A204.1 (cell line): ENCODE data around the gene DMTF1.
"Not testable (repeated sequence)": the region's sequence is repeated elsewhere in the genome, so short reads cannot be mapped to it uniquely, and the experiment has no call there.

Source experiments
- FAIRE-seq: peaks from 2 replicates; lab custom pipeline; 2012; peaks lifted over from hg19 to GRCh38; lab: Jason Lieb, UNC

The DMTF1 gene

DNA sequence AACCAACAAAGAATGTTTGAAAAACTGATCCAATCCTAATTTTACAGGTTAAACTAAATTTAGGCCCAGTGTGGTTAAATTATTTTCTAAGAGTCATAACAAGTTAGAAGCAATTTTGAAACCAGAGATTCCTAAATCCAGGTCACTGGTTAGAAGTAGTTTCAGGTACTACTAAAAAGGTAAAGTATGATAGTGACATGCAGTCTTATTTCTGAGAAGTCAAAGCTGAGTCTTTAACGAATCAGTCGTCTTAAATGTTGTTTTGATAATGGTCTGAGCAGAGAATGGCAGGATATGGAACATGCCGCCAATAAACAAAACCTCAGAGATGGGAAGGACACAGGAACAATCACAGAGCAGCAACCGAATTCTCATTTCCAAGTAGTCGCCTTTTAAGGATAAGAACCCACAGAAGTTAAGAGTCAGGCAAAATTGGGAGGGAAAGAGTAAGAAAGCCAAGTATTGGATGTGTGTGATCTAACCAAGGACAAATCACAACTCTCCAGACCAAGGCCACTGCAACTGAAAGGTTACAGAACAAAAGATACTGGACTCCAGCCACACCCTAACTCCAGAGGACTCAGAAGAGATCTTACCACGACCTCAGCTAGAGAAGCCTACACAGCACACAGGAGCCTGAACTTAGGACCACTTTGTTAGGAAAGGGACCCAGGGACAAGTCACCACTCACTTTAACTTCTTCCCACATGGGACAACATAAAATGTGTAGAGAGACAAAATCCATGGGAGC is 47.6 kb downstream of the DMTF1 start:
- FAIRE-seq, result no peak

DNA sequence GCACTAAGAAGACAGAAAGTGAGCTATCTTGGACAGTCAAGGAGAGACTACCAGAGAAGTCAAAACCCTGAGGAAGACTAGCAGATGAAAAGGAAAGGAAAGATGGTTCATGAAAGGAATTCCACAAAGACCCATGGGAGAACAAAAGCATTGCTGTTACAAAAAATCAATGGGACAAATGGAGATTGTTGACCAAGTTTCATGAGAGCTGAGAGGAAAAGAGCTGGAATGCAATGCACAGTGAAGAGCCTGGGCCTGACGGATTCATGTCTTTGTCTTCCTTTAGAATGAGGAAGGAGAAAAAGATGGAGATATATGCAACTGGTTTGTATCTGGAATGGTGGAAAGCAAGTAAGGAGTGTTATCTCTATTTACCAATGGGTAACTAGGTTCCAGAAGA is 50.0 kb downstream of the DMTF1 start:
- FAIRE-seq, result no peak

DNA sequence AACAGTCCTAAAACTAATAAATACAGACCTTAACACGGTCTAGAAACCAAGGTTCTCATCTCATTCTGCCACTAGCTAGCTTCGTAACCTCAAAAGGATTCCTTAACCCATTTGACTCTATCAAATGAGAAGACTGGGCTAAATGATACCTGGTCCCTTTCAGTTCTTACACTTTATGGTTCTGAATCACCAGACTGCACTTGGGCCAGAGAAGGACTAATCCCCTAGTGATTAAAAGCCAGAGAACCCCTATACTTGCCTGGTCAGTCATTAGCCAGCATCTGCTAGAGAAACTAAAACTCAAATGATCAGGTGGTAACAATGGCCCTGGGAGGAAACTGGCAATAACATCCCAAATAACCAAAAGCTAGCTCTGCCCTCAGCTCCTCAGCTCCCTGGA is 50.5 kb downstream of the DMTF1 start:
- FAIRE-seq, result no peak

DNA sequence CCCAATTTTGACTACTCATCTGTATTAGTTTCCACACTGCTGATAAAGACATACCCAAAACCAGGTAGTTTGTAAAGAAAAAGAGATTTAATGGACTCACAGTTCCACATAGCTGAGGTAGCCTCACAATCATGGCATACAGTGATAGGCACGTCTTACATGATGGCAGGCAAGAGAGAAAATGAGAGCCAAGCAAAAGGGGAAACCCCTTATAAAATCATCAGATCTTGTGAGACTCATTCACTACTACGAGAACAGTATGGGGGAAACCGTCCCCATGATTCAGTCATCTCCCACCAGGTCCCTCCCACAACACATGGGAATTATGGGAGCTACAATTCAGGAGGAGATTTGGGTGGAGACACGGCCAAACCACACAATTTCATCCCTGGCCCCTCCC is 51.7 kb downstream of the DMTF1 start:
- not testable (repeated sequence) for FAIRE-seq

DNA sequence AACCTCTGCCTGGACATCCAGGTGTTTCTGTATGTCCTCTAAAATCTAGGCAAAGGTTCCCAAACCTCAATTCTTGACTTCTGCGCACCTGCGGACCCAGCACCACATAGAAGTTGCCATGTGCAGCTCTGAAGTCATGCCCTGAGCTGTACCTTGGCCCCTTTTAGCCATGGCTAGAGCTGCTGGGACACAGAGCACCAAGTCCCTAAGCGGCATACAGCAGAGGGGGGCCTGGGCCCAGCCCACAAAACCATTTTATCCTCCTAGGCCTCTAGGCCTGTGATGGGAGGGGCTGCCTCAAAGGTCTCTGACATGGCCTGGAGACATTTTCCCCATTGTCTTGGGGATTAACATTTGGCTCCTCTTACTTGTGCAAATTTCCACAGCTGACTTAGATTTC is 52.7 kb downstream of the DMTF1 start:
- no peak for FAIRE-seq

DNA sequence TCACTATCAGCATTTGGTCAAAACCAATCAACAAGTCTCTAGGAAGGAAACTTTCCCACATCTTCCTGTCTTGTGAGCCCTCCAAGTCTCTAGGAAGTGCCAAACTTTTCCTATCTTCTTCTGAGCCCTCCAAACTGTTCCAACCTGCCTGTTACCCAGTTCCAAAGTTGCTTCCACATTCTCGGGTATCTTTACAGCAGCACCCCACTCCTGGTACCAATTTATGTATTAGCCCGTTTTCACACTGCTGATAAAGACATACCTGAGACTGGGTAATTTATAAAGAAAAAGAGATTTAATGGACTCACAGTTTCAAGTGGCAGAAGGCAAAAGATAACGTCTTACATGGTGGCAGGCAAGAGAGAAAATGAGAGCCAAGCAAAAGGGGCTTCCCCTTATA is 53.4 kb downstream of the DMTF1 start:
- not testable (repeated sequence) for FAIRE-seq

DNA sequence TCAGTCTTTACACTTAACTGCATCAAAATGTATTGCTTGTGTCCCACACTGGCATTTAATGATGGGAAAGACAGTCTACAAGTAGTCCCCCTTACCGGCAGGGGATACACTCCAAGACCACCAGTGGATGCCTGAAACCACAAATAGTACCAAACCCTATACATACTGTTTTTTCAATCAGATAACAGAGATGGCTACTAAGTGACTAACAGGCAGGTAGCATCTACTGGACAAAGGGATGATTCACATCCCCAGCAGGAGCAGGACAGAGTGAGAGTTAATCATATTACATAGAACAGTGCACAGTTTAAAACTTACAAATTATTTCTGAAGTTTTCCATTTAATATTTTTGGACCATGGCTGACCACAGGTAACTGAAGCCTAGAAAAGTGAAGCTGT is 54.1 kb downstream of the DMTF1 start:
- FAIRE-seq, result no peak

DNA sequence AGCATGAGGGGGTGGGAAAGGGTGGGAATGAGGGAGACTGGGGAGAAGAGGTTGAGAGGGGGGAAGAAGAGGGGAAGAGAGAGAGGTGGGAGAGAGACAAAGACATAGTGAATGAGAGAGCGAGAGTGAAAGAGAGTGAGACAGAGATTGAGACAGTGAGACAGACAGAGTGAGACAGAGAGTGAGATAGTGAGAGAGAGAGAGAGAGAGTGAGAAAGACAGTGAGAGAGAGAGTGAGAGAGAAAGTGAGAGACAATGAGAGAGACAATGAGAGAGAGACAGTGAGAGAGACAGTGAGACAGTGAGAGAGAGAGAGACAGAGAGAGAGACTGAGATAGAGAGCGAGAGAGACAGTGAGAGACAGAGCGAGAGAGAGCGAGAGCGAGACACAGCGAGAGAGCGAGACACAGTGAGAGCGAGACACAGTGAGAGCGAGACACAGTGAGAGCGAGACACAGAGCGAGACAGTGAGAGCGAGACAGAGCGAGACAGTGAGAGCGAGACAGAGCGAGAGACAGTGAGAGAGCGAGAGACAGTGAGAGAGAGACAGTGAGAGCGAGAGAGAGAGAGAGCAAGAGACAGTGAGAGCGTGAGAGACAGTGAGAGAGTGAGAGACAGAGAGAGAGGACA is 57.2 kb downstream of the DMTF1 start:
- no peak for FAIRE-seq

DNA sequence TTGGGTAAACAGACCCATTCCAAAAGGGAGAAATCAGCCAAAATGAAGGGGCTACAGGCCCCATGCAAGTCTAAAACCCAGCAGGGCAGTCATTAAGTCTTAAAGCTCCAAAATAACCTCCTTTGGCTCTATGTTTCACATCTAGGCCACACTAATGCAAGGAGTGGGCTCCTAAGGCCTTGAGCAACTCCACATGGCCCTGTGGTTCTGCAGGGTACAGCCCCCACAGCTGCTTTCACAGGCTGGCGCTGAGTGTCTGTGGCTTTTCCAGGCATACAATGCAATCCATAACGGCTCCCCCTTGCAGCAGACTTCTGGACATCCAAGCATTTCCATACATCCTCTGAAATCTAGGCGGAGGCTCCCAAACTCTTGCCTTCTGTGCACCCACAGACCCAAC is 58.3 kb downstream of the DMTF1 start:
- no peak for FAIRE-seq

DNA sequence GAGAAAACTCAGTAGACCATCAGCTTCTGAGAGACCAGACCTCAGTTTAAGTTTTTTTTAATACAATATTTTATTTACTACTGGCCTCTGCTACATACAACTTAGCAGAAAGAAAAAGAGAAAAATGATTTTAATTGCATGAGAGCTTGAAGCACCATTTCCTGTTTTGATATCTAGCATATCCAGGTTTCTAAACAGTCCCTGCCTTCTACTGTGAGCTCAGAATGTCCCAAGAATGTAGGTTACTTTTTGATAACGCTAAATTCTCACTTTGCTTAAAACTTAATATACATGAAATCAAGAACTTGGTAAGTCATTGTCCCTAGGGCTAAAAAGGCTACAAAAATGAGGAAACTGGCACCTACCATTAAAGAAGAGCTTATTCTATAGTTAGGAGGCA is 60.2 kb downstream of the DMTF1 start:
- FAIRE-seq, result no peak

DNA sequence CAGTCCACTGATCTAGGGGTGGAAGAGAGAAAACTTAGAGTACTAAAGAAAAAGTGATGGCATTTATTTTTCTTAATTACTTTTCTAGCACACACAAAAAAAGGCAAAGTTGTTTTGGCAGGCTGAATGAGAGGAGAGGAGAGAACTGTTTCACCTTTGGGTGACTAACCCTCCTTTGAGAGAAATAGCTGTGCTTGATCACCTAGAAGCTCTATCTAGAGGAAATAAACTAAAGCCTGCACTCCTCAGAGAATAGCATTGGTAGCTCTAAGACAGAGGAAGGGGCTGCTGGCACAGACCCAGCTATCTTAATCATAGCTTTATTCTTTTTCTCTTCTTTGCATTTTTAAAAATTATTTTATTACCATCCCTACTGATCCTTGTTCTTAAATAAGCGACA is 61.0 kb downstream of the DMTF1 start:
- FAIRE-seq, result no peak

DNA sequence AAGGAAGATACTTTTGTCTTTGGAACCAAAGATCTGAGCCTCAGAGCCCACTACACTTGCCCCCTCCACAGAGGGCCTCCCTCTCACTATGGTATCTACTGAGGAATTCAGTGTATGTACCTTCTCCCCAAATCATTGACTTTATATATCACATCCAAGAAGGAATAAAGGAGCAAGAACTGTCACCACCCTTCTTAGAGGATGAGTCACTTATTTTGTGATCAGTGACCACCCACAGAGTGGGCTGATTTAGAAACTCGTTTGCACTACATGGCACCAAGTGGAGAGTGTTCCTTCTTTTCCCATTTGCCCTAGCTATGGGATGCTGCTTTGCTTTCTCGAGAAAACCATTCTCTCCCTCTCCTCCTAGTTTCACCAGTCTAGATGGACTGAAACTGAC is 61.6 kb downstream of the DMTF1 start:
- no peak for FAIRE-seq

DNA sequence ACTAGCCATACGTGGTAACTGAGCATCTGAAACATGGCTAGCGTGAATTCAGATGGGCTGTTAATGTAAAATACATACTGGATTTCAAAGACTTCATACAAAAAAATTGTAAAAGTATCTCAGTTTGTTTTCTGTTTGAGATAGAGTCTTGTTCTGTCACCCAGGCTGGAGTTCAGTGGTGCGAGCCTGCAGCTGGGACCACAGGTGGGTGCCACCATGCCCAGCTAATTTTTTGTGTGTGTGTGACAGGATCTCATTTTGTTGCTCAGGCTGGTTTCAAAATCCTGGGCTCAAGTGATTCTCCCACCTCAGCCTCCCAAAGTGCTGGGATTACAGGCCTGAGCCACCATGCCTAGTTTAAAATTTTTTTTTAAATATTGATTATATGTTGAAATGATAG is 62.8 kb downstream of the DMTF1 start:
- no peak for FAIRE-seq

DNA sequence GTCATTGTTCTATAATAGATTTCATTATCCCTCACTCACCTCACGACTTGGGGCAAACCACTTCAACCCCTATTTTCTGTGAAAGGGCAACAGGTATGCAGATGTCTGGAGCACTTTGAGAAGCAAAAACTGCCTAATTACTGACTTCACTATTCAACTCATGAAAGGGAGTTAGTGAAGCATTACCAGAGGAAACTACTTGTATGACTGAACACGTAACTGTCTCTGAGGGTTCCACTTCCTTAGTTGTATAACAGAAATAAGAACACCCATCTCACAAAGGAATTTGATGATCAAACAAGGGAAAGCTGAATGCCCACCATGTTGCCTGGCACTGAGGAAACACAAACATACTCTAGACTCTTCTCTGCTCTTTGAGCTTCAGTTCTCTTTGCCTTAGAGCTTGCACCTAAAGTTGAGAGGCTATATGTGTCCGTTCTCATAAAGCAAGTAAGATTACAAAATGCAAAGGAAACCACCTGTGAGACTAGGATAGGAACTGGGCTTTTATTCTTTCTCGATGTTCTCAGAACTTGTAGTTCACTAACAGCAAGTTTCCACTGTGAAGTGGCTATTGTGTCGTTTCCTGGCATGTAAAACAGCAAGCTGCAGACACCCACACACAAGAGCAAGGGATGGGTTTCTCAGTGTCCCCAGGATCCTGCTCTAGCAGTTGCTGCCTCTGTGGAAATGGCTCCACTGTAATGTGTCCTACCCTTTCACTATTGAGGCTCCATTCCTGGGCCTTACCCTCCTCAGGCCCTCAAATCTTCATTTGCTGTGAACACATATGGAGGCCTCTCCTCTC is 64.7 kb downstream of the DMTF1 start:
- no peak for FAIRE-seq

DNA sequence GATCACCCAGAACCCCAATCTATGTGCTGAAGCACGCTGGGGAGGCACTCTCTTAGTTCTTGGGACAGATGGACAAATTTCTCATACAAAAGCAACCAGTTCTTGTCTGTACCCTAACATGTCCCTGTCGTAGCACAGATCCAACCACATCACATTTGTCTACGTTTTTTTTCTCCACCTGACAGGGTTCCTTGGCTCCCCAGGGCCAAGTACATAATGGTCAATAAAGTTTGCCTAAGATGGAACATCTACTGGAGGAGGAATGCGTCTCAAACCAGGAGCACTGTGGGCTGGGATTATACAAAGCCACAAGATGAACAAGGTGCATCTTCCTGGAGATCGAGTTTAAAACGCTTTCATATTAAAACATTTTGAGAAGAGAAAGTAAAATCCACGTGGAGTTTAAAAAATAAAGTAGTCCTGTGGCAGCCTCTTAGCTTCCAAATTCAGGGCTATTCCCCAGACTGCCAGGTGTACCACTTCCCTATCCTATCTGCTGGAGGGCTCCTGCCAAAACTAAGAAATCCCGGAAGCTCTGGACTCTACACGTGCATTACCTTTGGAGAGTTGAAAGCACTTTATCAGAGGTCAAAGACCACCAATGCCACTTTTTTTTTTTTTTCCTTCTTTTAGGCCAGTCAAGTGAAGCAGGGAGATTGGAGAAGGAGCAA is 65.9 kb downstream of the DMTF1 start:
- no peak for FAIRE-seq

DNA sequence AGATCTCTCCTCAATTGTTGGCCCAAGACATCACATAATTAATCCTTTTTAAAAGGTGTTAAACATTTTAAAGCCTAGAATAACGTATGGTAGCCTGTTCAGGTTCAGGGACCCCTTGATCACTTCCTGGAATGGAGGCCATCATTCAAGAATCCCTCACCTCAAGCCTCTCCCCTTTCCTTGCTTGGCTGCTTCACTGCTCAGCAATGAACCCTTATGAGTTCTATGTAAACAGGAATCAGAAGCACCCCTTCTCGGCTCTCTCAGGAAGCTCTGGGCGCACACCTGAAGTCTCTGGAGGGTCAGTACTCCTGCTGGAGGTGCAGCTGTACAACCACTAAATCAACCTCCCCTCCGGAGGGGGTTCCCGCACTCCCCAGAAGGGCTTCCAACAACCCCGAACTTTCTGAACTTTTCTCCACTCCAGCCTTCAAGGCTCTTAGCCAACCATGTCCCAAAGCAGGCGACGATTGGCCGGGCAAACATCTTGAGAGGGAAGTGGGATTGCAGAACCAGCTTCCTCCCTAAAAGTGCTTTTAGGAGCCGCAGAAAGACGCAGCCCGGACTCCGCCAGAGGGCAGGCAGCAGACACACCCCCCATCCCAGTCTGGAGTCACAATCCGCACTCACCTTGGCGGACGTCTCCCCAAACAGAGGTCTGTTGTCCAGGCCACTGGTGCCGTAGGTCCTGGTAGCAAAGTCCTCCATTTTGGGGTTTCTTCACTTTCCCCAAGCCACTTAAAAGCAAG is 66.7 kb downstream of the DMTF1 start:
- no peak for FAIRE-seq

DNA sequence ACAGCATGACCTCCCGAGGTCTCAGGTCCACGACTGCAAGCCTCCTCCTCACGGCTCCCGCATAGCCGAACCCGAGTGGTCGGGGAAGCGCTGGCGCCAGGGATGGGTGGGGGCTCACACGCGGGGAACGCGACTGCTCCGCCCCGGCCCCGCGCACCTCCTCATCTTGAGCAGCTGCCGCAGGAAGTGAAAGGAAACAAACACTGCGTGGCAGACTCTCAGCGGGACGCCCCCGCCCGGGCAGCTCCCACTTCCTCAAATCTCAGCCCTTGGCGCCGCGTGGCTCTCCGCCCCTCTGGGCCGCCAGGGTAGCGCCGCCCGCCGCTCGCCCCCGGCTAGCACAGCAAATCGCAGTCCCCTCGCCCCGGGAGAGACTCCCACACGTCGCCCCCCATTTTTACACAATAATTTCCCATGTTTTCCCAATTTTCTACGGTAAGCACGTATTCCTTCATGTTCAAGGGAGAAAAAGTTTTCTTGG is 67.3 kb downstream of the DMTF1 start, which contains the start of gene TMEM243:
TSS of gene TMEM243 (minus strand) at position 188 of the 481 bp plus-strand sequence. CDS start 229 bp downstream, outside the sequence.
- no peak for FAIRE-seq

DNA sequence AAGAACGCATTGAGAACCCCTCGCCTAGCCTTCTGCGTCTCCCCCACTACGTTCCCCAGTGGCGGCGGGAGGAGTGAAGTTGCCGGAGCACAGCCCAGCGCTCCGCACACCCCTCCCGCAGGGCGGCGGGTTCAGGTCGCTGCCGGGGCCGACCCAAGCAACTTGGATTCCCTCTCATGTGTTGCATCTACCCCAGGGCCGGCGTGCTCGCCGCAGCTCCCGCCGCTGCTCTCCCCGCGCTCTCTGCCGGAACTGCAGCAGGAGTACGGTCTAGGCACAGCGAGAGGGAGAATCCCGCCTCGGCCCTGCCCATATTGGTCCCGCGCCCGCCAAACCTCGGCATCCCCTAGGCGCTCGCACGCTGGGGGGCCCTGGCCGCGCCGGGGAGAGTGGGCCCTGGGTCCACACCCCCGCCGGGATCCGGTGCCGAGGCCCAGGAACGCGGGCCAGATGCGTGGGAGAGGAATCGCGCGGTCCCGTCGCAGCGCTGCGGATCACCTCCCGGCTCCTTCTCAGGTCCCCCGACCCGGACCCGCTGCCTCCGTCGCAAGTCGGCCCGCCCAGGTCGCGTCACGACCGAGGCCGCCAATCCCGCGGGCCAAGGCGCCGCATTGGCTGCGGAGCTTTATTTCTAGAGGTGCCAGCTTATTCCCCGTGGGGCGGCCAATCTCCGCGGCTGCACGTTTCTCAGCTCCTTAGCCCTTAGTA is 67.9 kb downstream of the DMTF1 start:
- FAIRE-seq, result no peak

DNA sequence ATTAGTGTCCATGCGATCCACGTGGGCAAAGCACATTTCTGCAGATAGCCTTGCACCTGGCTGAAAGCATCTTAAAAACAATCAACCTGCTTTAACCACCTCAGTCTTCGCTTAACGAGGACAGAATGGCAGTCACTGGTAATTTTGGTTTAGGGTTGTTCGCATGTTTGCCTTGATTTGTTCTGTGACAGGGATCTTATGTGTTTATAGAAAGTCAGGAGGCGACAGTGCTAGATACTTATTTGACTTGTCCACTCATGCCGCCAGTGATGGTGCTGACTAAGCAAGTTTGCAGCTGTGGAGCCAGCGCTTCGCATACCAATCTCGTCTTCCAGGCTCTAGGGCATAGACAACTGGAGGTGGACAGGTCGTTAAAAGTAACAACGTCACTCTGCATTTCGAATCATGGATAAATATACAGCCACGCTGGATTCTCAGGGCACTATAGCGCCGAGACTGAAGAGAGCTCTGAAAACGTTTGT is 68.5 kb downstream of the DMTF1 start:
- no peak for FAIRE-seq

DNA sequence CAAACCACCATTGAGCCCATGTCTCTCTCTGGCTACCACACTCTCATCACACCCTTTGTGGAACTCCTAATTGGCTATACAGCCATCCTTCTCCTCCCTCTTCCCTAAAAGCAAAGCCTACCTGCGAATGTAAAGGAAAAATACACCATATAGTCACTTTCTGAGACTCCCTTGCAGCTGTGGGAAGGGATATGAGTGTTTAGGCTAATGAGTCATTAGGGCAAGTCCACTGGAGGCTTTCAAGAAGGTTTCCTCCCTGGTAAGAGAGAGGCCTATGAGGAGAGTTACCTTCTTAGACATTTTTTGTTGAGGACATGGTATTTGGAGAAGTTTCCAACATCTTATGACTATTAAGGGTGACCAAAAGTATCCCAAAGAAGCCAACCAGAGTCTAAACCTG is 71.4 kb downstream of the DMTF1 start:
- FAIRE-seq, result no peak

DNA sequence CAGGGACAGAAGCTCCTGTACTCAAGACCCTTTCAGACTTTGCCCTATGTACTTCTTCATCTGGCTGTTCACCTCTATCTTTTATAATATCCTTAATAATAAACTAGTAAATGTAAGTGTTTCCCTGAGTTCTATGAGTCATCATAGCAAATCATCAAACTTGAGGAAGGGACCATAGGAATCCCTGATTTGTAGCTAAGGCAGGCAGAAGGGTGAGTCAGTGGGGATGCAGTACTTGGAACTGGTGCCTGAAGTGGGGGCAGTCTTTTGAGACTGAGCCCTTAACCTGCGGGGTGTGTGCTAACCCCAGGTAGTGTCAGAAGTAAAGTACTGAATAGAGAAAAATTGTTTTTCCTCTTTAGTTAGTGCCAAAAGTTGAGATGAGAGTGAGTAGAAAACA is 73.4 kb downstream of the DMTF1 start:
- no peak for FAIRE-seq
